ENCODE data around the gene ASAP3. TPM values are rescaled to one million over a fixed set of nuclear protein-coding genes. Genes with fewer than 3 reads are reported as not detected.
"Not testable (repeated sequence)": the region's sequence is repeated elsewhere in the genome, so short reads cannot be mapped to it uniquely, and the experiment has no call there.

ASAP3 gene
- total and polyA plus RNA-seq, 8 donors: 24.9 to 228 (median 30.5) TPM

GRCh38 chr1:23509896-23510295 lies 25.9 kb upstream of the ASAP3 start:
- WGBS, 5 donors: 94 to 98% (median 96%) methylated on average over 15 of the region's 15 CpGs
- no peak overlapping the region for H3K4me3 ChIP-seq
- H3K36me3 ChIP-seq: peaks cover 0 to 26% (median 0%) of the 10 kb centered on the region in 4 donors
- no peaks in the 10 kb centered on the region for H3K9me3 ChIP-seq
- H3K27me3 ChIP-seq: peaks cover 0 to 4% (median 0%) of the 10 kb centered on the region in 3 donors
- no peak for DNase-seq
- no peaks in the 10 kb centered on the region for H3K4me1 ChIP-seq
- intact Hi-C loops (cut with DNase I; ENCODE audit: low total_unique reads): no loop called here
- TF ChIP-seq POLR2A (IDR thresholded peaks at IDR 0.05): no peak
- no peak for TF ChIP-seq EP300 (IDR thresholded peaks at IDR 0.05)
- no peak for TF ChIP-seq POLR2AphosphoS5 (IDR thresholded peaks at IDR 0.05)
- no peak for TF ChIP-seq CTCF (IDR thresholded peaks at IDR 0.05)
- H3K27ac ChIP-seq: no peak overlapping the region

GRCh38 chr1:23506376-23507107 lies 22.6 kb upstream of the ASAP3 start:
- Histone ChIP-seq H3K9me3 (no peaks in the 10 kb centered on the region), H3K4me1 (no peaks in the 10 kb centered on the region), H3K27me3 (peaks cover 0 to 4% (median 0%) of the 10 kb centered on the region in 3 donors), H3K4me3 (no peak overlapping the region), H3K27ac (no peak overlapping the region), H3K36me3 (peaks cover 0 to 23% (median 0%) of the 10 kb centered on the region in 4 donors)
- TF ChIP-seq POLR2AphosphoS5 (IDR thresholded peaks at IDR 0.05) (no peak), CTCF (IDR thresholded peaks at IDR 0.05) (no peak), POLR2A (IDR thresholded peaks at IDR 0.05) (no peak)
- intact Hi-C loops (cut with DNase I; ENCODE audit: low total_unique reads): no loop called here
- WGBS, 5 donors: 76 to 89% (median 83%) methylated on average over 13 of the region's 13 CpGs
- no peak for DNase-seq

- peaks cover 0 to 4% (median 0%) of the 10 kb centered on the region in 3 donors for H3K27me3 ChIP-seq
- no peak overlapping the region for H3K27ac ChIP-seq
- 92 to 98% (median 95%) methylated on average over 6 of the region's 6 CpGs for WGBS, 5 donors
- intact Hi-C loops (cut with DNase I; ENCODE audit: low total_unique reads): no loop called here
- no peak for DNase-seq
- peaks cover 0 to 22% (median 0%) of the 10 kb centered on the region in 4 donors for H3K36me3 ChIP-seq
- TF ChIP-seq EP300 (IDR thresholded peaks at IDR 0.05) (no peak), POLR2AphosphoS5 (IDR thresholded peaks at IDR 0.05) (no peak), POLR2A (IDR thresholded peaks at IDR 0.05) (no peak), CTCF (IDR thresholded peaks at IDR 0.05) (no peak)
- H3K4me3 ChIP-seq: no peak overlapping the region
- H3K4me1 ChIP-seq: no peaks in the 10 kb centered on the region
- H3K9me3 ChIP-seq: no peaks in the 10 kb centered on the region
These were observed 21.9 kb upstream of the ASAP3 start for GRCh38 chr1:23505851-23506250.

- DNase-seq; H3K4me3 ChIP-seq; H3K27ac ChIP-seq; H3K27me3 ChIP-seq; intact Hi-C loops (cut with DNase I; ENCODE audit: low total_unique reads); H3K9me3 ChIP-seq; H3K4me1 ChIP-seq: not testable (repeated sequence)
- H3K36me3 ChIP-seq: peaks cover 0 to 12% (median 0%) of the 10 kb centered on the region in 4 donors
- WGBS, 5 donors: 70 to 88% (median 77%) methylated on average over 5 to 19 of the region's 24 CpGs
These were observed 20.2 kb upstream of the ASAP3 start for GRCh38 chr1:23504156-23504555.

GRCh38 chr1:23502951-23503350 lies 19.0 kb upstream of the ASAP3 start:
- Histone ChIP-seq H3K27ac (no peak overlapping the region), H3K4me1 (no peaks in the 10 kb centered on the region), H3K4me3 (no peak overlapping the region), H3K27me3 (peaks cover 0 to 4% (median 0%) of the 10 kb centered on the region in 3 donors), H3K36me3 (no peaks in the 10 kb centered on the region), H3K9me3 (no peaks in the 10 kb centered on the region)
- intact Hi-C loops (cut with DNase I; ENCODE audit: low total_unique reads): no loop called here
- 54 to 91% (median 61%) methylated on average over 2 to 6 of the region's 6 CpGs for WGBS, 5 donors
- no peak for DNase-seq
- TF ChIP-seq CTCF (IDR thresholded peaks at IDR 0.05) (no peak), EP300 (IDR thresholded peaks at IDR 0.05) (no peak), POLR2AphosphoS5 (IDR thresholded peaks at IDR 0.05) (no peak), POLR2A (IDR thresholded peaks at IDR 0.05) (no peak)
